Transverse colon (tissue), 4 donors: Measurements from ENCODE around the gene FKRP. TPM values are rescaled to one million over a fixed set of nuclear protein-coding genes. Genes with fewer than 3 reads are reported as not detected.

Experiments
- DNase-seq: peaks from one replicate; pipeline ENCODE4 v3.0.0-alpha.2; 2019
- H3K27ac ChIP-seq, 4 donors: fragments of 200-600 bp; sonication (generic); 2 replicates each; pipeline ENCODE4 v1.5.1; 2016 to 2018; ENCODE audit warnings: inconsistent platforms in 4 of 4
- H3K27me3 ChIP-seq: fragments of 200-600 bp; sonication (generic); 2 replicates; pipeline ENCODE4 v1.5.1; 2017; ENCODE audit warnings: inconsistent platforms
- H3K36me3 ChIP-seq, 4 donors: fragments of 200-600 bp; sonication (generic); 2 replicates each; pipeline ENCODE4 v1.5.1; 2017 to 2019; ENCODE audit warnings: inconsistent platforms in 4 of 4
- H3K4me1 ChIP-seq, 4 donors: fragments of 200-600 bp; sonication (generic); 2 replicates each; pipeline ENCODE4 v1.5.1; 2017 to 2020; ENCODE audit warnings: inconsistent platforms in 4 of 4
- H3K4me3 ChIP-seq, 4 donors: fragments of 200-600 bp; sonication (generic); 1 replicate in 1 of 4; 2 replicates in 3 of 4; pipeline versions ENCODE4 v1.5.1 to v1.6.1; 2017 to 2019; ENCODE audit warnings: inconsistent platforms in 4 of 4
- H3K9me3 ChIP-seq, 2 donors: fragments of 200-600 bp; sonication (generic); 2 replicates each; pipeline ENCODE4 v1.5.1; 2017 to 2019; ENCODE audit warnings: inconsistent platforms in 2 of 2
- CTCF ChIP-seq, 5 experiments: fragments of 200-600 bp in 3 of 5; fragments of 450-650 bp in 2 of 5; sonication (generic) in 3 of 5; IDR thresholded peaks; 1 replicate in 2 of 5; 2 replicates in 3 of 5; pipeline ENCODE4 v1.5.1; 2016 to 2017; ENCODE audit warnings: antibody characterized with exemption in 5 of 5, inconsistent platforms in 3 of 5, mild to moderate bottlenecking in 2 of 5, moderate library complexity in 1 of 5
- EP300 ChIP-seq: sonication (generic); formaldehyde crosslinking; IDR thresholded peaks from one replicate; pipeline ENCODE4 v1.6.1; 2017; ENCODE audit warnings: antibody characterized with exemption, low read depth
- POLR2A ChIP-seq: fragments of 450-650 bp; IDR thresholded peaks from one replicate; pipeline ENCODE4 v1.6.1; 2016; ENCODE audit warnings: antibody characterized with exemption, mild to moderate bottlenecking, moderate library complexity
- POLR2AphosphoS5 ChIP-seq, 3 donors: sonication (generic); formaldehyde crosslinking; IDR thresholded peaks; one replicate each; pipeline ENCODE4 v1.6.1; 2016; ENCODE audit warnings: antibody characterized with exemption in 3 of 3
- WGBS, 2 donors: methylation state at CpG; one replicate each; pipeline ENCODE4 v1.1.5; 2018; ENCODE audit warnings: low coverage in 1 of 2; 5-methylcytosine and 5-hydroxymethylcytosine counted together
- in situ Hi-C, 4 donors: fragments of 200-750 bp; cut with MboI; loops; one replicate each; pipeline versions ENCODE4 v1.15.0 to v1.15.1; 2017; ENCODE audit warnings: low sequenced_read_pairs in 3 of 4, low pct_ligation_motif_present in 1 of 4, low pct_unique_long_range_greater_than_20kb in 1 of 4
- intact Hi-C: fragments of 100-400 bp; cut with DNase I; formaldehyde crosslinking; loops from one replicate; pipeline ENCODE4 v1.15.1; 2023; ENCODE audit warnings: low total_unique reads
- total RNA-seq, 4 donors: library from RNA; depleted of rRNA; stranded (reverse); fragments of >200 nt; gene quantifications; one replicate each; pipeline ENCODE4 v1.1.0, GENCODE V29; 2016

FKRP gene
- total RNA-seq, 4 donors from 2014 or later, result 9.7 to 16.1 (median 11.8) TPM

DNA sequence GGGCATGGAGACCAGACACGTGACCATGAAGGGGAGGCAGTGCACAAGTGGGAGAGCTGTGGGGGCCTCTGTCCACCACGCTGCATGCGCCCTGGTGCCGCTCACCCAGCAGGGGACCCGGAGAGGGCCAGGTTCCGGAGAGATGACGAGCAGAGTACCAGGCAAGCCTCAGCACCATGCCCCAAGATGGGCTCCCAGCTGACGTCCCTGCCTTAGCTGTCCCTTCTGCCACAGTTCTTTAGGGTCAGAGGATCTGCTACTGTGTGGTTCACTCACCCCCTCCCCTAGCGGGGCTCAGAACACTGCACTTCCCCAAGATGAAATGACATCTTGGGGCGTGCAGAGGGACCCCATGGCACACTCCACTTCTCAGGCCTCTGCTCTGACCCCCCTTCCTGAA lies 19.3 kb upstream of the FKRP start:
- no peaks in the 10 kb centered on the region for H3K4me1 ChIP-seq
- no peak for DNase-seq
- no peaks in the 10 kb centered on the region for H3K9me3 ChIP-seq
- H3K36me3 ChIP-seq, result peaks cover 0 to 65% (median 21%) of the 10 kb centered on the region in 4 donors
- no peaks in the 10 kb centered on the region for H3K27me3 ChIP-seq
- H3K4me3 ChIP-seq, result no peak overlapping the region
- WGBS, 2 donors, result 84 to 95% methylated on average over 4 to 10 of the region's 10 CpGs
- intact Hi-C loops (no loop called here), in situ Hi-C loops (no loop called here)
- TF ChIP-seq POLR2AphosphoS5 (IDR thresholded peaks at IDR 0.05) (no peak), CTCF (IDR thresholded peaks at IDR 0.05) (no peak), EP300 (no peak), POLR2A (no peak)
- H3K27ac ChIP-seq, result no peak overlapping the region

DNA sequence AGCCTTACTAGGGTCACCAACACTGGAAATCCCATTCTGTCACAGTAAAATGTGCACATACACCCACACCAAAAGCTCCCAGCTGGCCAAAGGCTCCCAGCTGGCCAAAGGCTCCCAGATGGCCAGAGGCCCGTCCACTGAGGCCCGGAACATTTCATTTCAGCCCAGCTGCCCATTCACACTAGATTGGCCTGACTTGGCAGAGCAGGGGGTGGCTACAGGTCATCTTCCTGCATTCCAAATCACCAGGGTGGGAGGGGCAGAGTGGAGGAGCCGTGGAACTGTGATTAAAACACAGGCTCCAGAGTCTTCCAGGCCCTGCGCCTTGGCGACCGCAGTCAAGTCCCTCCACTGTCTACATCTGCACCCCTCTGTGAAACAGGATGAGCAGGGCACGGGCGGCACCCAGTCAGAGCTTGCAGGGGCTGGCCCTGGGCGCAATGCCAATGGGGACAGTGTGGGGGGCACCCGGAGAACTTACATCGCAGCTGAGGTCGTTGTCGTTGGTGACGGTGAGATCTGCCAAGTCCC lies 18.8 kb upstream of the FKRP start:
- TF ChIP-seq POLR2A (no peak), CTCF (IDR thresholded peaks at IDR 0.05) (no peak), EP300 (no peak), POLR2AphosphoS5 (IDR thresholded peaks at IDR 0.05) (no peak)
- Histone ChIP-seq H3K27me3 (no peaks in the 10 kb centered on the region), H3K4me3 (no peak overlapping the region), H3K9me3 (no peaks in the 10 kb centered on the region), H3K27ac (no peak overlapping the region), H3K4me1 (no peaks in the 10 kb centered on the region), H3K36me3 (peaks cover 0 to 61% (median 19%) of the 10 kb centered on the region in 4 donors)
- in situ Hi-C loops (no loop called here), intact Hi-C loops (no loop called here)
- no peak for DNase-seq
- WGBS, 2 donors, result 52 to 86% methylated on average over 3 to 14 of the region's 14 CpGs

GRCh38 chr19:46727757-46728156 lies 18.1 kb upstream of the FKRP start:
- intact Hi-C loops (loop anchor here (2.0 kb wide), 1 partner anchor 23 kb away; no protein-coding TSS in a partner anchor), in situ Hi-C loops (no loop called here)
- H3K9me3 ChIP-seq, result no peaks in the 10 kb centered on the region
- H3K4me1 ChIP-seq, result no peaks in the 10 kb centered on the region
- H3K4me3 ChIP-seq, result no peak overlapping the region
- H3K36me3 ChIP-seq, result peaks cover 0 to 59% (median 17%) of the 10 kb centered on the region in 4 donors
- H3K27ac ChIP-seq, result peak overlapping the region in 1 of 4 donors; percentile 42
- no peaks in the 10 kb centered on the region for H3K27me3 ChIP-seq
- WGBS, 2 donors, result 69 to 84% methylated on average over 2 to 8 of the region's 11 CpGs
- no peak for DNase-seq
- TF ChIP-seq POLR2AphosphoS5 (IDR thresholded peaks at IDR 0.05) (no peak), CTCF (IDR thresholded peaks at IDR 0.05) (no peak), POLR2A (no peak), EP300 (no peak)

- H3K4me1 ChIP-seq, result no peaks in the 10 kb centered on the region
- peak overlapping the region in 2 of 4 donors; percentile 30 to 42 for H3K27ac ChIP-seq
- DNase-seq, result no peak
- no peaks in the 10 kb centered on the region for H3K9me3 ChIP-seq
- H3K36me3 ChIP-seq, result peaks cover 0 to 59% (median 18%) of the 10 kb centered on the region in 4 donors
- H3K27me3 ChIP-seq, result no peaks in the 10 kb centered on the region
- 74 to 100% methylated on average over 1 to 3 of the region's 14 CpGs for WGBS, 2 donors
- intact Hi-C loops (loop anchor here (2.0 kb wide), 1 partner anchor 23 kb away; no protein-coding TSS in a partner anchor), in situ Hi-C loops (no loop called here)
- TF ChIP-seq EP300 (no peak), POLR2AphosphoS5 (IDR thresholded peaks at IDR 0.05) (peak in 1 of 3 donors; percentile 3), CTCF (IDR thresholded peaks at IDR 0.05) (no peak), POLR2A (no peak)
- no peak overlapping the region for H3K4me3 ChIP-seq
These were observed 17.6 kb upstream of the FKRP start for GRCh38 chr19:46728208-46728607.
